H1 (cell line): ENCODE data around the gene CSF3. TPM values are rescaled to one million over a fixed set of nuclear protein-coding genes. Genes with fewer than 3 reads are reported as not detected.

Experiments used
- SIN3A ChIP-seq, 2 experiments: IDR thresholded peaks in 1 of 2; conservative IDR thresholded peaks in 1 of 2; 2 replicates each; pipeline ENCODE4 v1.6.1; 2011 to 2012; ENCODE audit warnings: low read length in 2 of 2, improper control_type of control experiment in 1 of 2, low read depth in 1 of 2, mild to moderate bottlenecking in 1 of 2
- polyA plus RNA-seq, 7 experiments: library from polyadenylated mRNA; depleted of rRNA in 3 of 7; stranded (reverse) in 5 of 7; unstranded in 2 of 7; fragments of >200 nt in 5 of 7; fragments of 200-250 nt in 2 of 7; gene quantifications; 1 replicate in 5 of 7; 2 replicates in 1 of 7; 4 replicates in 1 of 7; pipeline versions ENCODE4 v1.2.1 to v1.2.3, GENCODE V29; 2011 to 2013; ENCODE audit warnings: missing spikeins in 2 of 7, mixed read lengths in 2 of 7
- total RNA-seq: library from RNA; stranded (reverse); fragmentation: NEBNext Ultra II Directional; extraction: Animal tissue kit (Norgen Biotek cat#: 25700); gene quantifications from 2 replicates; pipeline ENCODE4 v1.2.1, GENCODE V29; 2021

The CSF3 gene
- total and polyA plus RNA-seq, 2 of the 8 experiments (the other 6 are each of a cell fraction or from before 2014, with no cell fraction given), result 0.03 TPM; not detected in 1

- TF ChIP-seq SIN3A (conservative IDR thresholded peaks at IDR 0.05 in 1 of 2, IDR thresholded peaks at IDR 0.05 in 1 of 2; ENCODE audit: low read depth in 1 of 2, low read length in 2 of 2), result no peak
Observed at GRCh38 chr17:39981207-39981741, 34.0 kb upstream of the CSF3 start (continued).
